GM23338 (cell line): ENCODE measurements around the gene CCDC91.

Experiments used
- CREB1 ChIP-seq: fragments of 250-450 bp; sonication (Bioruptor Pico); IDR thresholded peaks from 2 replicates; pipeline ENCODE4 v1.5.0; 2020; ENCODE audit warnings: low read depth, mild to moderate bottlenecking, moderate library complexity
- CTCF ChIP-seq, 2 experiments: fragments of 200-600 bp in 1 of 2; sonication (generic) in 1 of 2; conservative IDR thresholded peaks; 2 replicates each; pipeline versions ENCODE4 v1.5.1 to v1.6.1; 2016 to 2017; ENCODE audit warnings: antibody characterized with exemption in 2 of 2, low read depth in 2 of 2, mild to moderate bottlenecking in 2 of 2, moderate library complexity in 1 of 2
- EZH2 ChIP-seq: fragments of 200-600 bp; sonication (generic); IDR thresholded peaks from one replicate; pipeline ENCODE4 v1.8.0; 2017; ENCODE audit warnings: antibody characterized with exemption, mild to moderate bottlenecking, low read depth; ENCODE audit not compliant: unreplicated experiment
- EZH2phosphoT487 ChIP-seq: fragments of 200-600 bp; sonication (generic); IDR thresholded peaks from one replicate; pipeline ENCODE4 v1.8.1; 2018; ENCODE audit warnings: antibody characterized with exemption; ENCODE audit not compliant: unreplicated experiment
- JUNB ChIP-seq: IDR thresholded peaks from one replicate; pipeline ENCODE4 v1.6.1; 2016; ENCODE audit warnings: antibody characterized with exemption; ENCODE audit not compliant: unreplicated experiment
- POLR2AphosphoS5 ChIP-seq: IDR thresholded peaks from 2 replicates; pipeline ENCODE4 v1.6.1; 2016; ENCODE audit warnings: antibody characterized with exemption, low read depth
- REST ChIP-seq: IDR thresholded peaks from one replicate; pipeline ENCODE4 v1.6.1; 2018; ENCODE audit warnings: antibody characterized with exemption; ENCODE audit not compliant: unreplicated experiment
- ZNF114 ChIP-seq: fragments of 250-450 bp; sonication (Bioruptor Pico); IDR thresholded peaks from 2 replicates; pipeline ENCODE4 v1.5.0; 2020; ENCODE audit warnings: mild to moderate bottlenecking, moderate library complexity

GRCh38 chr12:28459481-28459880 is 269.2 kb downstream of the CCDC91 start:
- TF ChIP-seq CTCF (conservative IDR thresholded peaks at IDR 0.05; ENCODE audit: low read depth in 2 of 2) = no peak
- no peak for TF ChIP-seq EZH2phosphoT487
- no peak for TF ChIP-seq POLR2AphosphoS5
- no peak for TF ChIP-seq EZH2
- TF ChIP-seq CREB1 (CRISPR knock-in tag) = no peak
- TF ChIP-seq REST = no peak
- TF ChIP-seq ZNF114 (CRISPR knock-in tag) = no peak
- no peak for TF ChIP-seq JUNB
